GM12864 (cell line): ENCODE data around the gene BZW2.

Experiments
- DNase-seq: peaks from one replicate; pipeline ENCODE4 v3.0.0-alpha.2; 2011; ENCODE audit warnings: low read depth
- H3K4me3 ChIP-seq: 2 replicates; pipeline ENCODE4 v1.5.1; 2011; ENCODE audit warnings: mild to moderate bottlenecking, low read depth, low read length, control low read depth
- TF ChIP-seq, protein P1 (sequence below): IDR thresholded peaks from 2 replicates; pipeline ENCODE4 v1.5.1; 2011; ENCODE audit warnings: low read depth, mild to moderate bottlenecking, moderate library complexity, low read length, control low read depth, inconsistent platforms; ENCODE audit errors: missing control alignments

BZW2 gene

DNA sequence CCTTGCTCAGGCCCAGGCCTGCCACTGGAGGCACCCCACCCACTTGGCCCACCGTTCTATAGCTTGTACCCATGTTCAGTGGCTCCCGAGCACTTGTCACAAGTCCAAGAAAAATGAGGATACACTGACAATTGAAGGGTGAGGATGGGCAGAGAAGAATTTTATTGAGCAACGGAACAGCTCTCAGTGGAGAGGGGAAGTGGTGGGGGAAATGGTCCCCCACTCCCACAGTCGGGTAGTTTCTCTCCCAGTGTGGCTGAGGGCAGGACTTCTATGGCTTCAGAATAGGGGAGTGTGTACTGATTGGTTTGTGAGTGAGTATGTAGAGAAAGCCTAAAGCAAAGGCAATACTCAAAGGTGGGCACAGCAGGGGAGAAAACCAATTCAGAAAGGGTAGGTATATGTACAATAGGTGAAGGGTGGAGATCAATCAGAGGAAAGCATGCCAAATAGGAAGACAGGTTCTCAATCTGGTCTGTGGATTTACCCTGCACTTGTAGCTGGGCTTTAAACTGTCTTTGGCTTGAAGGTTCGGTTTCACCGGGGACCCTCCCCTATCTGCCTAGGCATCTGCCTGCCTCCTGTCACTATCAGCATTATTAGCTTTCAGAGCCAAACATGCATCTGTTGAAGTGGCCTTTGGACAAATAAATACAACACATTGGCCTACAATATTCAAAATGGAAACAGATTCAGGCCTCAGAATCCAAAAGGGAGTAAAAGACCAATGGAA, 98.7 kb downstream of the BZW2 start:
- DNase-seq: no peak
- H3K4me3 ChIP-seq: no peak overlapping the region
- TF ChIP-seq, protein P1, sequence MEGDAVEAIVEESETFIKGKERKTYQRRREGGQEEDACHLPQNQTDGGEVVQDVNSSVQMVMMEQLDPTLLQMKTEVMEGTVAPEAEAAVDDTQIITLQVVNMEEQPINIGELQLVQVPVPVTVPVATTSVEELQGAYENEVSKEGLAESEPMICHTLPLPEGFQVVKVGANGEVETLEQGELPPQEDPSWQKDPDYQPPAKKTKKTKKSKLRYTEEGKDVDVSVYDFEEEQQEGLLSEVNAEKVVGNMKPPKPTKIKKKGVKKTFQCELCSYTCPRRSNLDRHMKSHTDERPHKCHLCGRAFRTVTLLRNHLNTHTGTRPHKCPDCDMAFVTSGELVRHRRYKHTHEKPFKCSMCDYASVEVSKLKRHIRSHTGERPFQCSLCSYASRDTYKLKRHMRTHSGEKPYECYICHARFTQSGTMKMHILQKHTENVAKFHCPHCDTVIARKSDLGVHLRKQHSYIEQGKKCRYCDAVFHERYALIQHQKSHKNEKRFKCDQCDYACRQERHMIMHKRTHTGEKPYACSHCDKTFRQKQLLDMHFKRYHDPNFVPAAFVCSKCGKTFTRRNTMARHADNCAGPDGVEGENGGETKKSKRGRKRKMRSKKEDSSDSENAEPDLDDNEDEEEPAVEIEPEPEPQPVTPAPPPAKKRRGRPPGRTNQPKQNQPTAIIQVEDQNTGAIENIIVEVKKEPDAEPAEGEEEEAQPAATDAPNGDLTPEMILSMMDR: no peak

- TF ChIP-seq, protein P1: no peak
- DNase-seq: no peak
- H3K4me3 ChIP-seq: no peak overlapping the region
Measured at GRCh38 chr7:16745645-16746044, 99.7 kb downstream of the BZW2 start.

DNA sequence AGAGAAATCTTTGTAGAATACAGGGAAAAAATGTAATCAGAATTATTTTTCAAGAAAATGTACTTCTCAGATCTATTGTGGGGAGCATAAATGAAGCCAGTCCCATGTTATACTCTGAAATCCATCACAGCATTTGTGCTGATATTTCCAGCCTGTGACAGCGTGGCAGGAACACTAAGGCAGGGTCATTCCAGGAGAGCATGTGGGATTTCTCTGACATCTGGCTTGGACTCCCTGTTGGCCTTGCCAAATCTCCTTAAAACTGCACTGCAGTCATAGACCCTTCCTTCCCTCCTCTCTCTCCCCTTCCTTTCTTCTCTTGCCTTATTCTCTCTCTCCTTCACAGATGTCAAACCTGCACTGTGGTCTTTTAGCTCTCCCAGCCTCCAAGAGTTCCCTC, 101.1 kb downstream of the BZW2 start:
- H3K4me3 ChIP-seq: no peak overlapping the region
- DNase-seq: no peak
- TF ChIP-seq, protein P1: no peak

DNA sequence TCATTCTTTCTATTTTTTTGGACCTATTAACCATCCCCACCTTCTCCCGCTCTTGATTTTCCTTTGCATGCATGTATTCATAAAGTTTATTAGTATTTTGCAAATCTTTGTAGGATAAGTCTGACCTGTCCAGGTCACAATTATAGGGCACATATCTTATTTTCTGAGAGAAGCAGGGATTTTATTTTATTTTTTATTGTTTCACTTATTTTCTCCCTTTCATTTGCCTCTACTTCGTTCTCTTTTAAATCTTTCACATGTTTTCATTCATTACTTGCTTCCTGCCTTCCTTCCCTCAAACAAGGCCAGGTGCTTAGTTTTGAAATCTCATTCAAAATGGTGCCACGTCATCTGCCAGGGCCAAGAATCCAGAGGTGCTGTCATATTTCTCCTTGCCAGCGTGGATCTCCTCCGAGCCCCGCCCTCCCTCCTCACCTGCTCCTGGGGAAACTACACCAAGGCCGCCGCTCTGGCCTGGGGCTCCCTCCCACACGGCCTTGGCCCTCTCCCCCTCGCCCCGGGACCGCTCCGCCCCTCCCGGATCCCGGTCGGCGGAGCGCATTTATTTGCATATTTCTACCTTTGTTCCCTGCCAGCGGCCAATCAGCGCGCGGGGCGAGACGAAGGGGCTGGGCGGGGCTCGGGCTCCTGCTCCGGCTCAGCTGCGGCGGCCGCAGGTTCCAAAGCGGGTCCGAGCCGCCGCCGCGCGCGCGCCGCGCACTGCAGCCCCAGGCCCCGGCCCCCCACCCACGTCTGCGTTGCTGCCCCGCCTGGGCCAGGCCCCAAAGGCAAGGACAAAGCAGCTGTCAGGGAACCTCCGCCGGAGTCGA, 107.3 kb downstream of the BZW2 start, which contains the start of gene TSPAN13:
Gene TSPAN13, plus strand, starts transcription at position 654 of the 830 bp plus-strand sequence. CDS start 213 bp downstream, outside the sequence.
- H3K4me3 ChIP-seq: peak within 1 kb of the TSS; percentile 37
- TF ChIP-seq, protein P1: no peak
- DNase-seq: no peak

DNA sequence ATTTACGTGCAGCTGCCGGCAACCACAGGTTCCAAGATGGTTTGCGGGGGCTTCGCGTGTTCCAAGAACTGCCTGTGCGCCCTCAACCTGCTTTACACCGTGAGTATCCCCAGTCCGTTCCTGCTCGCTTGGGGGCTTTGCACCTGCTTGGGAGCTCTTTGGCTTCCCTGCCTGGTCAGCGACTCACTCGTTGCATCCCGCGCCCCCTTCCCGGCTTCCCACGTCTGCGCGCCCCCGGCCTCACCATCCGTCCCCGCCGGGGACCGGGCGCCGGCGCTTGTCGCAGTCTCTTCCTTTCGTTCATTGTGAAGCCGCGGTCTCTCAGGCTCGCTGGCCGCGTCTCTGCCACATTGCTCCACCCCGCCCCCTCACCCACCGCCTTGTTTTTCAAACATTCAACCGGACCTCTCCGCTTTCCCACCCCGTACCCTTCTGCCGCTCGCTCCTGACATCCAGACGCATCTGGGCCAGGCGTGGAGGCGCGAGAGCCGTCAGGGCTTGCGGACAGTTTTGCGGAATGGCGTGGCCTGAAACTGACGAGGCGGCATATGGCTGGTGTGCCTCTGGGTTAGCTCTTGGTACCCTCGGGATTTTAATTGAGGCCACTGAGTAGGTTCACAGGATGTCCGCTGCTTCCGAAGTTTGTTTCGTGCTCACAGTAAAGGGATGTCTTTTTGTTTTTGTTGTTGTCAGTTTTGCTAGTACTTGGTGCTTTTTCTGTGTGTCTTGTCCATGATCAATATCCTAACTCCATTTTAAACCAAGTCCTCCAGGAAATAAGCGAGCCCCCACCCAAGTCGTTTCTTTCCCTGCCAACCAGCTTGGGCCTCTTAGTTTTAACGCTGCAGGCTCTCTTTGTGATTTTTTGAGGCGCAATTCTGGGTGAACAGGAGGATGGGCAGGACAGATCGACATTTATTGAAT, 108.2 kb downstream of the BZW2 start:
- TF ChIP-seq, protein P1: no peak
- DNase-seq: no peak
- H3K4me3 ChIP-seq: peak overlapping the region; percentile 37

GRCh38 chr7:16754856-16755317, 108.9 kb downstream of the BZW2 start:
- no peak overlapping the region for H3K4me3 ChIP-seq
- no peak for DNase-seq
- TF ChIP-seq, protein P1: no peak
